ENCODE data around the gene ATP6V1C2. TPM values are rescaled to one million over a fixed set of nuclear protein-coding genes. Genes with fewer than 3 reads are reported as not detected.

Gene ATP6V1C2
- total and polyA plus RNA-seq, 9 of the 15 experiments (the other 6 are each of a cell fraction or from before 2014, with no cell fraction given): 0.01 to 0.31 (median 0.10) TPM; not detected in 4

DNA sequence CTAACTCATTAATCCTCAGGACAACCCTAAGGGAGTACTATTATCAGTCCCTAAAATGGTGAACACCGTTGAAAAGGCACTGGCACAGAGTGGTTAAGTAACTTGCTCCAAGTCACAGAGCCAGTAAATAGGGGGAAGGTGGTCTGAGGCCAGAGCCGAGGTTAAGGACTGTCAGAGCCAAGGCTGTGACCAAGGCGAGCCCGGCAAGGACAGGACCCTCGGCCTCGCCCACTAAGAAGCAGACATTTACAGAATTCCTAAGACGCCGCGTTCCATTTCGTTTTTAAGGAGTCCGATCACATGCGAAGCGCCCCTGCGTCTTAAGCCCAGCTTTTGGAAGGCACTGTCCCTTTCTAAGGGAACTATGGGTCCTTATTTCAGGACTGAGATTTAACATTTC is 90.1 kb downstream of the ATP6V1C2 start (continued):
- TF ChIP-seq, protein P1, sequence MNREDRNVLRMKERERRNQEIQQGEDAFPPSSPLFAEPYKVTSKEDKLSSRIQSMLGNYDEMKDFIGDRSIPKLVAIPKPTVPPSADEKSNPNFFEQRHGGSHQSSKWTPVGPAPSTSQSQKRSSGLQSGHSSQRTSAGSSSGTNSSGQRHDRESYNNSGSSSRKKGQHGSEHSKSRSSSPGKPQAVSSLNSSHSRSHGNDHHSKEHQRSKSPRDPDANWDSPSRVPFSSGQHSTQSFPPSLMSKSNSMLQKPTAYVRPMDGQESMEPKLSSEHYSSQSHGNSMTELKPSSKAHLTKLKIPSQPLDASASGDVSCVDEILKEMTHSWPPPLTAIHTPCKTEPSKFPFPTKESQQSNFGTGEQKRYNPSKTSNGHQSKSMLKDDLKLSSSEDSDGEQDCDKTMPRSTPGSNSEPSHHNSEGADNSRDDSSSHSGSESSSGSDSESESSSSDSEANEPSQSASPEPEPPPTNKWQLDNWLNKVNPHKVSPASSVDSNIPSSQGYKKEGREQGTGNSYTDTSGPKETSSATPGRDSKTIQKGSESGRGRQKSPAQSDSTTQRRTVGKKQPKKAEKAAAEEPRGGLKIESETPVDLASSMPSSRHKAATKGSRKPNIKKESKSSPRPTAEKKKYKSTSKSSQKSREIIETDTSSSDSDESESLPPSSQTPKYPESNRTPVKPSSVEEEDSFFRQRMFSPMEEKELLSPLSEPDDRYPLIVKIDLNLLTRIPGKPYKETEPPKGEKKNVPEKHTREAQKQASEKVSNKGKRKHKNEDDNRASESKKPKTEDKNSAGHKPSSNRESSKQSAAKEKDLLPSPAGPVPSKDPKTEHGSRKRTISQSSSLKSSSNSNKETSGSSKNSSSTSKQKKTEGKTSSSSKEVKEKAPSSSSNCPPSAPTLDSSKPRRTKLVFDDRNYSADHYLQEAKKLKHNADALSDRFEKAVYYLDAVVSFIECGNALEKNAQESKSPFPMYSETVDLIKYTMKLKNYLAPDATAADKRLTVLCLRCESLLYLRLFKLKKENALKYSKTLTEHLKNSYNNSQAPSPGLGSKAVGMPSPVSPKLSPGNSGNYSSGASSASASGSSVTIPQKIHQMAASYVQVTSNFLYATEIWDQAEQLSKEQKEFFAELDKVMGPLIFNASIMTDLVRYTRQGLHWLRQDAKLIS (CRISPR knock-in tag; IDR thresholded peaks at IDR 0.05): no peak
- TF ChIP-seq MYC (IDR thresholded peaks at IDR 0.05; ENCODE audit: low read depth, low read length): no peak
- no peak for TF ChIP-seq MYC (CRISPR knock-in tag; IDR thresholded peaks at IDR 0.05; ENCODE audit: borderline replicate concordance, low read depth)
- TF ChIP-seq, protein P2, sequence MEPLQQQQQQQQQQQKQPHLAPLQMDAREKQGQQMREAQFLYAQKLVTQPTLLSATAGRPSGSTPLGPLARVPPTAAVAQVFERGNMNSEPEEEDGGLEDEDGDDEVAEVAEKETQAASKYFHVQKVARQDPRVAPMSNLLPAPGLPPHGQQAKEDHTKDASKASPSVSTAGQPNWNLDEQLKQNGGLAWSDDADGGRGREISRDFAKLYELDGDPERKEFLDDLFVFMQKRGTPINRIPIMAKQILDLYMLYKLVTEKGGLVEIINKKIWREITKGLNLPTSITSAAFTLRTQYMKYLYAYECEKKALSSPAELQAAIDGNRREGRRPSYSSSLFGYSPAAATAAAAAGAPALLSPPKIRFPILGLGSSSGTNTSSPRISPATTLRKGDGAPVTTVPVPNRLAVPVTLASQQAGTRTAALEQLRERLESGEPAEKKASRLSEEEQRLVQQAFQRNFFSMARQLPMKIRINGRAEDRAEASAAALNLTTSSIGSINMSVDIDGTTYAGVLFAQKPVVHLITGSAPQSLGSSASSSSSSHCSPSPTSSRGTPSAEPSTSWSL (CRISPR knock-in tag; IDR thresholded peaks at IDR 0.05; ENCODE audit: borderline replicate concordance): no peak
- TF ChIP-seq, protein P3, sequence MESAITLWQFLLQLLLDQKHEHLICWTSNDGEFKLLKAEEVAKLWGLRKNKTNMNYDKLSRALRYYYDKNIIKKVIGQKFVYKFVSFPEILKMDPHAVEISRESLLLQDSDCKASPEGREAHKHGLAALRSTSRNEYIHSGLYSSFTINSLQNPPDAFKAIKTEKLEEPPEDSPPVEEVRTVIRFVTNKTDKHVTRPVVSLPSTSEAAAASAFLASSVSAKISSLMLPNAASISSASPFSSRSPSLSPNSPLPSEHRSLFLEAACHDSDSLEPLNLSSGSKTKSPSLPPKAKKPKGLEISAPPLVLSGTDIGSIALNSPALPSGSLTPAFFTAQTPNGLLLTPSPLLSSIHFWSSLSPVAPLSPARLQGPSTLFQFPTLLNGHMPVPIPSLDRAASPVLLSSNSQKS (CRISPR knock-in tag; IDR thresholded peaks at IDR 0.05): no peak
- TF ChIP-seq ZNF165 (CRISPR knock-in tag; IDR thresholded peaks at IDR 0.05; ENCODE audit: borderline replicate concordance): no peak
- TF ChIP-seq, protein P4, sequence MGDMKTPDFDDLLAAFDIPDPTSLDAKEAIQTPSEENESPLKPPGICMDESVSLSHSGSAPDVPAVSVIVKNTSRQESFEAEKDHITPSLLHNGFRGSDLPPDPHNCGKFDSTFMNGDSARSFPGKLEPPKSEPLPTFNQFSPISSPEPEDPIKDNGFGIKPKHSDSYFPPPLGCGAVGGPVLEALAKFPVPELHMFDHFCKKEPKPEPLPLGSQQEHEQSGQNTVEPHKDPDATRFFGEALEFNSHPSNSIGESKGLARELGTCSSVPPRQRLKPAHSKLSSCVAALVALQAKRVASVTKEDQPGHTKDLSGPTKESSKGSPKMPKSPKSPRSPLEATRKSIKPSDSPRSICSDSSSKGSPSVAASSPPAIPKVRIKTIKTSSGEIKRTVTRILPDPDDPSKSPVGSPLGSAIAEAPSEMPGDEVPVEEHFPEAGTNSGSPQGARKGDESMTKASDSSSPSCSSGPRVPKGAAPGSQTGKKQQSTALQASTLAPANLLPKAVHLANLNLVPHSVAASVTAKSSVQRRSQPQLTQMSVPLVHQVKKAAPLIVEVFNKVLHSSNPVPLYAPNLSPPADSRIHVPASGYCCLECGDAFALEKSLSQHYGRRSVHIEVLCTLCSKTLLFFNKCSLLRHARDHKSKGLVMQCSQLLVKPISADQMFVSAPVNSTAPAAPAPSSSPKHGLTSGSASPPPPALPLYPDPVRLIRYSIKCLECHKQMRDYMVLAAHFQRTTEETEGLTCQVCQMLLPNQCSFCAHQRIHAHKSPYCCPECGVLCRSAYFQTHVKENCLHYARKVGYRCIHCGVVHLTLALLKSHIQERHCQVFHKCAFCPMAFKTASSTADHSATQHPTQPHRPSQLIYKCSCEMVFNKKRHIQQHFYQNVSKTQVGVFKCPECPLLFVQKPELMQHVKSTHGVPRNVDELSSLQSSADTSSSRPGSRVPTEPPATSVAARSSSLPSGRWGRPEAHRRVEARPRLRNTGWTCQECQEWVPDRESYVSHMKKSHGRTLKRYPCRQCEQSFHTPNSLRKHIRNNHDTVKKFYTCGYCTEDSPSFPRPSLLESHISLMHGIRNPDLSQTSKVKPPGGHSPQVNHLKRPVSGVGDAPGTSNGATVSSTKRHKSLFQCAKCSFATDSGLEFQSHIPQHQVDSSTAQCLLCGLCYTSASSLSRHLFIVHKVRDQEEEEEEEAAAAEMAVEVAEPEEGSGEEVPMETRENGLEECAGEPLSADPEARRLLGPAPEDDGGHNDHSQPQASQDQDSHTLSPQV (IDR thresholded peaks at IDR 0.05): no peak
- TF ChIP-seq CCNT2 (IDR thresholded peaks at IDR 0.05; ENCODE audit: borderline replicate concordance, extremely low read depth, insufficient read length, low read depth, low read length): no peak
- TF ChIP-seq SMARCB1 (IDR thresholded peaks at IDR 0.05; ENCODE audit: insufficient read length, low read depth): no peak
- no peak for TF ChIP-seq MECOM (CRISPR knock-in tag; IDR thresholded peaks at IDR 0.05)
- TF ChIP-seq, protein P5, sequence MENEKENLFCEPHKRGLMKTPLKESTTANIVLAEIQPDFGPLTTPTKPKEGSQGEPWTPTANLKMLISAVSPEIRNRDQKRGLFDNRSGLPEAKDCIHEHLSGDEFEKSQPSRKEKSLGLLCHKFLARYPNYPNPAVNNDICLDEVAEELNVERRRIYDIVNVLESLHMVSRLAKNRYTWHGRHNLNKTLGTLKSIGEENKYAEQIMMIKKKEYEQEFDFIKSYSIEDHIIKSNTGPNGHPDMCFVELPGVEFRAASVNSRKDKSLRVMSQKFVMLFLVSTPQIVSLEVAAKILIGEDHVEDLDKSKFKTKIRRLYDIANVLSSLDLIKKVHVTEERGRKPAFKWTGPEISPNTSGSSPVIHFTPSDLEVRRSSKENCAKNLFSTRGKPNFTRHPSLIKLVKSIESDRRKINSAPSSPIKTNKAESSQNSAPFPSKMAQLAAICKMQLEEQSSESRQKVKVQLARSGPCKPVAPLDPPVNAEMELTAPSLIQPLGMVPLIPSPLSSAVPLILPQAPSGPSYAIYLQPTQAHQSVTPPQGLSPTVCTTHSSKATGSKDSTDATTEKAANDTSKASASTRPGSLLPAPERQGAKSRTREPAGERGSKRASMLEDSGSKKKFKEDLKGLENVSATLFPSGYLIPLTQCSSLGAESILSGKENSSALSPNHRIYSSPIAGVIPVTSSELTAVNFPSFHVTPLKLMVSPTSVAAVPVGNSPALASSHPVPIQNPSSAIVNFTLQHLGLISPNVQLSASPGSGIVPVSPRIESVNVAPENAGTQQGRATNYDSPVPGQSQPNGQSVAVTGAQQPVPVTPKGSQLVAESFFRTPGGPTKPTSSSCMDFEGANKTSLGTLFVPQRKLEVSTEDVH (IDR thresholded peaks at IDR 0.05; ENCODE audit: low read depth, partially characterized antibody): no peak
- TF ChIP-seq, protein P6, sequence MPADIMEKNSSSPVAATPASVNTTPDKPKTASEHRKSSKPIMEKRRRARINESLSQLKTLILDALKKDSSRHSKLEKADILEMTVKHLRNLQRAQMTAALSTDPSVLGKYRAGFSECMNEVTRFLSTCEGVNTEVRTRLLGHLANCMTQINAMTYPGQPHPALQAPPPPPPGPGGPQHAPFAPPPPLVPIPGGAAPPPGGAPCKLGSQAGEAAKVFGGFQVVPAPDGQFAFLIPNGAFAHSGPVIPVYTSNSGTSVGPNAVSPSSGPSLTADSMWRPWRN (IDR thresholded peaks at IDR 0.05; ENCODE audit: low read depth): no peak
- no peak for TF ChIP-seq FOS (IDR thresholded peaks at IDR 0.05; ENCODE audit: extremely low read depth, insufficient read length)

Data from K562 (cell line).